HepG2 (cell line): ENCODE measurements around the gene MTA1. TPM values are rescaled to one million over a fixed set of nuclear protein-coding genes. Genes with fewer than 3 reads are reported as not detected.

ENCODE experiments used
- AHR ChIP-seq: IDR thresholded peaks from 2 replicates; pipeline ENCODE4 v1.6.1; 2018; ENCODE audit warnings: missing genetic modification reagents, missing compliant biosample characterization
- ARID3A ChIP-seq: IDR thresholded peaks from 2 replicates; pipeline ENCODE4 v1.6.1; 2012; ENCODE audit warnings: low read depth, low read length, improper control_type of control experiment
- CBX5 ChIP-seq: sonication (generic); formaldehyde crosslinking; IDR thresholded peaks from 2 replicates; pipeline ENCODE4 v1.4.0; 2020; ENCODE audit warnings: missing genetic modification reagents, borderline replicate concordance
- CREM ChIP-seq, 2 experiments: sonication (generic) in 1 of 2; formaldehyde crosslinking in 1 of 2; IDR thresholded peaks; 2 replicates each; pipeline versions ENCODE4 v1.4.0 to v1.6.1; 2016 to 2020; ENCODE audit warnings: antibody characterized with exemption in 1 of 2, mild to moderate bottlenecking in 1 of 2, missing genetic modification reagents in 1 of 2
- ELF3 ChIP-seq: IDR thresholded peaks from 2 replicates; pipeline ENCODE4 v1.6.1; 2016; ENCODE audit warnings: missing genetic modification reagents, missing compliant biosample characterization
- ETV5 ChIP-seq: IDR thresholded peaks from 2 replicates; pipeline ENCODE4 v1.6.1; 2018; ENCODE audit warnings: missing biosample characterization, missing genetic modification reagents, inconsistent platforms, borderline replicate concordance
- HNRNPL ChIP-seq: fragments of 200-400 bp; formaldehyde crosslinking; IDR thresholded peaks from 2 replicates; pipeline ENCODE4 v1.6.1; 2017; ENCODE audit warnings: mild to moderate bottlenecking, low read depth, low read length
- KLF13 ChIP-seq: sonication (generic); formaldehyde crosslinking; IDR thresholded peaks from 2 replicates; pipeline ENCODE4 v1.4.0; 2020; ENCODE audit warnings: mild to moderate bottlenecking, missing genetic modification reagents
- MAX ChIP-seq: IDR thresholded peaks from 2 replicates; pipeline ENCODE4 v1.6.1; 2012; ENCODE audit warnings: inconsistent platforms
- MEIS2 ChIP-seq: sonication (generic); formaldehyde crosslinking; IDR thresholded peaks from 2 replicates; pipeline ENCODE4 v1.9.0; 2021; ENCODE audit warnings: mild to moderate bottlenecking, missing genetic modification reagents
- MIXL1 ChIP-seq: IDR thresholded peaks from 2 replicates; pipeline ENCODE4 v1.6.1; 2016
- MNT ChIP-seq: fragments of 450-650 bp; IDR thresholded peaks from 2 replicates; pipeline ENCODE4 v1.6.1; 2016
- MYPOP ChIP-seq: sonication (generic); formaldehyde crosslinking; IDR thresholded peaks from 2 replicates; pipeline ENCODE4 v1.8.1; 2023; ENCODE audit warnings: mild to moderate bottlenecking, moderate library complexity, missing genetic modification reagents
- PAXIP1 ChIP-seq: sonication (generic); formaldehyde crosslinking; conservative IDR thresholded peaks from 2 replicates; pipeline ENCODE4 v1.4.0; 2020; ENCODE audit warnings: mild to moderate bottlenecking, missing genetic modification reagents, moderate library complexity
- SAP130 ChIP-seq: IDR thresholded peaks from 2 replicates; pipeline ENCODE4 v1.6.1; 2016; ENCODE audit warnings: low read depth
- TEAD3 ChIP-seq: optimal IDR thresholded peaks from 2 replicates; pipeline ENCODE3; 2016; ENCODE audit warnings: borderline replicate concordance
- ZBTB7B ChIP-seq: sonication (generic); formaldehyde crosslinking; IDR thresholded peaks from 2 replicates; pipeline ENCODE4 v1.4.0; 2020; ENCODE audit warnings: missing genetic modification reagents
- ZFYVE20 ChIP-seq: sonication (generic); formaldehyde crosslinking; IDR thresholded peaks from 2 replicates; pipeline ENCODE4 v1.8.0; 2023; ENCODE audit warnings: low read depth, mild to moderate bottlenecking, moderate library complexity, missing genetic modification reagents, borderline replicate concordance
- ZKSCAN1 ChIP-seq: fragments of 150-350 bp; IDR thresholded peaks from 2 replicates; pipeline ENCODE4 v1.6.1; 2014; ENCODE audit warnings: low read length
- ZNF205 ChIP-seq: IDR thresholded peaks from 2 replicates; pipeline ENCODE4 v1.6.1; 2018; ENCODE audit warnings: missing biosample characterization, missing genetic modification reagents
- ZNF564 ChIP-seq: sonication (generic); formaldehyde crosslinking; IDR thresholded peaks from 2 replicates; pipeline ENCODE4 v1.8.1; 2023; ENCODE audit warnings: mild to moderate bottlenecking, missing genetic modification reagents
- ZNF746 ChIP-seq: sonication (generic); formaldehyde crosslinking; IDR thresholded peaks from 2 replicates; pipeline ENCODE4 v1.8.0; 2022; ENCODE audit warnings: mild to moderate bottlenecking, missing genetic modification reagents
- ZNF749 ChIP-seq: sonication (generic); formaldehyde crosslinking; IDR thresholded peaks from 2 replicates; pipeline ENCODE4 v1.8.0; 2022; ENCODE audit warnings: mild to moderate bottlenecking, missing genetic modification reagents, moderate library complexity, borderline replicate concordance
- polyA plus RNA-seq, 8 experiments: library from polyadenylated mRNA; depleted of rRNA in 3 of 8; stranded (reverse) in 7 of 8; unstranded in 1 of 8; fragments of >200 nt; fragmentation: Illumina TruSeq in 4 of 8; extraction: Trizol in 4 of 8; gene quantifications; 2 replicates each; pipeline versions ENCODE4 v1.2.1 to v1.2.3, GENCODE V29; 2011 to 2016; ENCODE audit warnings: low read depth in 4 of 8, missing spikeins in 1 of 8, mixed read lengths in 1 of 8; ENCODE audit not compliant: insufficient read depth in 1 of 8
- total RNA-seq, 5 experiments: library from RNA; depleted of rRNA; stranded (reverse); fragments of >200 nt; fragmentation: Illumina TruSeq; extraction: Trizol; gene quantifications; 2 replicates each; pipeline ENCODE4 v1.2.3, GENCODE V29; 2016; ENCODE audit warnings: low read depth in 1 of 5

The MTA1 gene
- total and polyA plus RNA-seq, 2 of the 13 experiments (the other 11 are each of a cell fraction or from before 2014, with no cell fraction given): 35.2 to 85.8 TPM

GRCh38 chr14:105503935-105504692 is 84.5 kb downstream of the MTA1 start (continued):
- TF ChIP-seq ARID3A: no peak
- peak; percentile 50 for TF ChIP-seq SAP130 (CRISPR knock-in tag)
- TF ChIP-seq ETV5 (CRISPR knock-in tag): peak; percentile 49; the same call in 1 of the 2 replicates
- peak; percentile 26 for TF ChIP-seq TEAD3 (CRISPR knock-in tag)
- no peak for TF ChIP-seq ZNF746 (CRISPR knock-in tag)
- 0 out of 2 replicates have a peak, but pooled peaks have one; percentile 21 for TF ChIP-seq ELF3
- peak; percentile 85; the same call in 1 of the 2 replicates for TF ChIP-seq HNRNPL
- no peak for TF ChIP-seq ZKSCAN1
- no peak for TF ChIP-seq MNT
- TF ChIP-seq ZNF564 (CRISPR knock-in tag): 0 out of 2 replicates have a peak, but pooled peaks have one; percentile 25
- no peak for TF ChIP-seq KLF13 (CRISPR knock-in tag)
- TF ChIP-seq CREM (IDR thresholded peaks at IDR 0.05): no peak
- TF ChIP-seq CREM (CRISPR knock-in tag; IDR thresholded peaks at IDR 0.05): no peak
- no peak for TF ChIP-seq ZNF749 (CRISPR knock-in tag)
- TF ChIP-seq AHR (CRISPR knock-in tag): no peak
- TF ChIP-seq ZNF205 (CRISPR knock-in tag): no peak
- TF ChIP-seq MAX: peak; percentile 67
- 0 out of 2 replicates have a peak, but pooled peaks have one; percentile 19 for TF ChIP-seq MIXL1 (CRISPR knock-in tag)
- TF ChIP-seq MYPOP: no peak
- no peak for TF ChIP-seq ZFYVE20 (CRISPR knock-in tag)
- no peak for TF ChIP-seq CBX5
- TF ChIP-seq PAXIP1 (CRISPR knock-in tag): peak; percentile 23; the same call in 1 of the 2 replicates
- no peak for TF ChIP-seq MEIS2 (CRISPR knock-in tag)
- peak; percentile 34; the same call in 1 of the 2 replicates for TF ChIP-seq ZBTB7B
